GM12801 (cell line): ENCODE results near the gene MIOS.

Experiments used
- TF ChIP-seq, protein P1 (sequence below): IDR thresholded peaks from one replicate; pipeline ENCODE4 v1.5.1; 2011; ENCODE audit warnings: control low read depth; ENCODE audit not compliant: insufficient read length; ENCODE audit errors: extremely low read depth

Gene MIOS

DNA sequence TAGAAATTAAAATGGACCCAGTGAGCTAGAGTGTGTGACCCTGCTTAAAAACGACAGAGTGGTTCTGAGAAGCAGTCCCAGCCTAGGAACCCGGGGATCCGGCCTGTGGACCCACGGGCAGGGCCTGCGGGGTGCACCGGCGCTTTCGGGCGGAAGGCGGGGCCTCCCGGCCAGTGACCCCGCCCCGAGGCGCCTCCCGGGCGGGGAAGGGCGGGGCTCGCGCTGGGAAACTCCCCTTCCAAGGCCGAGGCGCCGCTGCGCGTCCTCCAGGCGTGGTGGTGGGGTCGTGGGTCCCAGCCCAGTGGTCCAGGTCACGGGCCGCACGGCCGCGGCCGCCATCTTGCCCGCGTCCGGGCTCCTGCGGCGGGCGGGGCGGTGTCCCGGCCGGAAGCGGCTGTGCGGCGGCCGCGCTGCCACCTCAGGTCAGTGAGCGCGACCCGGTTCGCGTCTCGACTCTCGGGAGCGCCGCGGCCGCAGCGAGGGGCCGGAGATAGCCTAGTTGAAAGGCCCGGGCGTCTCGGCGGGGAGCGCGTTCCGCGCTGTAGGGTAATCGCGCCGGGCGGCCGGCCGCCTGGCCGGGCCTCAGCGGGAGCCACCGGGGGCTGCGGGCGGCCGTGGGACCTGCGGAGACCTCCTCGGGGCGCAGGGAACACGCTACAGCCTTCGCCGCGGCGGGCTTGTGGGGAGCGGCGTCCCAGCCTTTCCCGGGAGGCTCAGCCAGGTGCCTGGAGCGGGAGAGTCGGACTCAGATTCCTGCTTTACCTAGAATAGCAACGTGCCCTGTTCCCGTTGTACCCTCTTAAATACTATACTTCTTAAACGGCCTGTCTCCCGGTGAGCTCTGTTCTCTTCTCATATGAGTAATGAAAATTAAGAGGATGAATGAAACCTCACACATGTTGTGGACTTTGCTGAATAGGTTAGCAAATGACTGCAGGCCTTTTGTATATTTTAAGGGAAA, at the start of gene MIOS:
Gene MIOS (plus strand): TSS at position 234 of the 961 bp plus-strand sequence. CDS start 5,592 bp downstream, outside the sequence.
- TF ChIP-seq, protein P1, sequence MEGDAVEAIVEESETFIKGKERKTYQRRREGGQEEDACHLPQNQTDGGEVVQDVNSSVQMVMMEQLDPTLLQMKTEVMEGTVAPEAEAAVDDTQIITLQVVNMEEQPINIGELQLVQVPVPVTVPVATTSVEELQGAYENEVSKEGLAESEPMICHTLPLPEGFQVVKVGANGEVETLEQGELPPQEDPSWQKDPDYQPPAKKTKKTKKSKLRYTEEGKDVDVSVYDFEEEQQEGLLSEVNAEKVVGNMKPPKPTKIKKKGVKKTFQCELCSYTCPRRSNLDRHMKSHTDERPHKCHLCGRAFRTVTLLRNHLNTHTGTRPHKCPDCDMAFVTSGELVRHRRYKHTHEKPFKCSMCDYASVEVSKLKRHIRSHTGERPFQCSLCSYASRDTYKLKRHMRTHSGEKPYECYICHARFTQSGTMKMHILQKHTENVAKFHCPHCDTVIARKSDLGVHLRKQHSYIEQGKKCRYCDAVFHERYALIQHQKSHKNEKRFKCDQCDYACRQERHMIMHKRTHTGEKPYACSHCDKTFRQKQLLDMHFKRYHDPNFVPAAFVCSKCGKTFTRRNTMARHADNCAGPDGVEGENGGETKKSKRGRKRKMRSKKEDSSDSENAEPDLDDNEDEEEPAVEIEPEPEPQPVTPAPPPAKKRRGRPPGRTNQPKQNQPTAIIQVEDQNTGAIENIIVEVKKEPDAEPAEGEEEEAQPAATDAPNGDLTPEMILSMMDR: no peak

DNA sequence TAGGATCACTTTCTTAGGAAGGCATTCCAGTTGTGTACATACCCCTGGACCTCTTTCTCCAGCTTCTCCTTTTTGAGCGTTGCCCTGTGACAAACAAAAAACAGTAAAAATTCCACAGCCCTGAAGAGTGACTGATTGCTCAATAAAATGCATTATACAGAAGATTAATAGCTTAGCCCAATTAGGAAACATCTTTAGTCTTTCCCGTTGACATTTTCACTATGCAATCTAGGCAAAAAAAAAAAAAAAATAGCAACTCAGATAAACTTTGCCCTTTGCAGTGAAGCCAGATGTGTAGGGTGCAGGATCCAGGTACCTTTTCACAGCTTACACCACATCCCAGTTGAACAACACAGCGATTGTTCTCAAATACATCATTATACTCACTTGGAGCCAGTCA, 48.9 kb upstream of the MIOS start:
- TF ChIP-seq, protein P1: no peak

DNA sequence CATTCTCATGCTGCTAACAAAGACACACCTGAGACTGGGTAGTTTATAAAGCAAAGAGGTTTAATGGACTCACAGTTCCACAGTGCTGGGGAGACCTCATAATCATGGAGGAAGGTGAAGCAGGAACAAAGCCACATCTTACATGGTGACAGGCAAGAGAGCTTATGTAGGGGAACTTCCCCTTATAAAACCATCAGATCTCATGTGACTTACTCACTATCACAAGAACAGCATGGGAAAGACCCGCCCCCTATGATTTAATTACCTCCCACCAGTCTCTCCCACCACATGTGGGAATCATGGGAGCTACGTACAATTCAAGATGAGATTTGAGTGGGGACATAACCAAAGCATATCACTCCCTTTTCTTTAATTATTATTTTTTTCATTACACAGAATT, 47.6 kb upstream of the MIOS start:
- TF ChIP-seq, protein P1: no peak

DNA sequence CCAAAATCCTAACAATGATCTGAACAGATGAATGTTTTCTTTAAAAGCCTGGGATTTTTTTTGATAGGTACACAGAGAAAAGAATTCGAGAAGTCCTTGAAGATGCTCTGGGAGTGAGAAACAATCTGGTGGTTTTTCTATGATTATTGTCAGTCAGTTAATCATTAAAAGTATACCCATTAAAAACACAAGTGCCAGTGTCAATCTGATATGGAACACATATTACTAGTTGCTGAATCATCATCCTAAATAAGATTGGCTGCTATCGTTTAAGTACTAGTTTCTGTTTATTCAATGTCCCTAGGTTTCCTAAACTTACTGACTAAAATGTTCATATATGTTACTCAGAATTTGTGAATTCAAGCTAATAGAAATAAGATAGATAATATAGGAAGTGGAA, 47.2 kb upstream of the MIOS start:
- TF ChIP-seq, protein P1: no peak

DNA sequence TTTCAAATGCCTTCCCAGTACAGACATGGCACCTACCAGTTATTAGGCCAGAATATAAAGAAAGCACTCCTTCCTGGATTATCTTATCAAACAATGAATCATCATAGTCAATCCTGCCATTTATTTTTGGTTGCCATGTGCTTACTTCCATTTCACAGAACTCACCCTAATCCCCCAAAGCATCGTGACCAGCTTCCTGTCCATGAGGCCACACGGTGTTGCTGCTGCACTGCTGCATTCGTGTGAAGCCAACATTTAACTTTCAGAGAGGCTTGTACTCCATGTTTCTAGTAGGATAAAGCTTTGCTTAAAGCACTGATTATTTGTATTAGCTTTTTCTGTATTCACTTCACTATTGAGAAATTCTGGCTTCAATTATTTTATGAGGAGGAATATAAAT, 45.4 kb upstream of the MIOS start:
- TF ChIP-seq, protein P1: no peak

DNA sequence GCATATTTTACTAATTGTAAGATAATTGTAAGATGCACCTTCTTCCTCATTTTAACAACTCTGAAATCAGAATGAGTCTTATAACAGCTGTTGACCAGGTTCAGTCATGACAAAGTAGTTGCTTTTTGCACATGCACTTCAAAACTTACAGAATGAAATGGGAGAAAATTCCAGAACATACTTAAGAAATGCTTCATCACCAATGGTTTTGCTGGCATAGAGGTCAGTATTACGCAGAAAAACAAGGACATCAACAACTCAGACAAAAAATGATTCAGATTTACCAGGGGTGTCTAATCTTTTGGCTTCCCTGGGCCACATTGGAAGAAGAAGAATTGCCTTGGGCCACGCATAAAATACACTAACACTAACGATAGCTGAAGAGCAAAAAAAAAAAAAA, 44.3 kb upstream of the MIOS start:
- TF ChIP-seq, protein P1: no peak

DNA sequence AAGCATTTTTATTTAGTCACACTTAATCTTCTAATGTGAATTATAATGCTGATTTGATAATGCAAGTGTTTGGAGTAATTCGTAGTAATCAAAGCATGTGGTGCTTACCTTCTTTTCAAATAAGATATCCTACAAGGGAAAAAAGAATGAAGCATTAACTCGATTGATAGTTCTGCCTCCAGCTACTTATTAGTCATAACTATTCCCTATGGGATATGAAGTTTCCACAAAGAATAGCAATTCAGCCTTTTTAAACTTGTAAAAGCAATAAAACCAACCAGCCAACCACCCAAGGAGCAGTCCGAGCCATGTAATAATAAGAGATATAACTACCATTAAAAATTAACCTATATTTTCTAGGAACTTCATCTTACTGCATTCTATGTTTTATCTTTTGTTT, 42.6 kb upstream of the MIOS start:
- TF ChIP-seq, protein P1: no peak
